GM23248 (cell line): Measurements from ENCODE around the gene CTNND2.

Experiments used
- EZH2 ChIP-seq: fragments of 200-600 bp; sonication (generic); IDR thresholded peaks from 2 replicates; pipeline ENCODE4 v1.6.1; 2018; ENCODE audit warnings: antibody characterized with exemption, mild to moderate bottlenecking; ENCODE audit not compliant: insufficient read depth, poor library complexity, severe bottlenecking
- EZH2phosphoT487 ChIP-seq: fragments of 200-600 bp; sonication (generic); IDR thresholded peaks from 2 replicates; pipeline ENCODE4 v1.6.1; 2018; ENCODE audit warnings: antibody characterized with exemption, moderate library complexity, mild to moderate bottlenecking, low read depth; ENCODE audit not compliant: insufficient read depth

DNA sequence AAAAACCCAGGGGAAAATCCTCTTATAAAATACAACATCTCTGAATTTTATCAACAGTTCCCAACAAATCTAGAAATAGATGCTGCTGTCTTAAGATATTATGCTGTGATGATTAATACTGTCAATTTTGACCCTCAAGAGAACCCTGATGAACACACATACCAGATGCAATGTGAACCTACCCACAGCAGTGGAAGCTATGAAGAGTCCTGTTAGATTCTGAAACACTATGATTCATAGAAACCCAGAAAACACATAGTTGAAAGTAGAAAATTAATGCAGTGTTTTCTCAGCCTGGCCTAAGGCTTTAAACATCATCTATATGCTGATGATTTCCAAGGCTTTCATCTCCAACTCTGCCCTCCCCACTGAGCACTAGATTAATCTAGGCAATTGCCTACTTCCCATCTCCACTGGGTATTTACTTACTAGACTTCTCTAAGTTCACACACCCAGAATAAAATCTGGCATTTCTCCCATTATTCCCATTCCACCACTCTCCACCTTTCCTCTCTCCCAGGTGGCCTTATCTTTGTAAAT is 296.2 kb downstream of the CTNND2 start:
- TF ChIP-seq EZH2, result no peak
- no peak for TF ChIP-seq EZH2phosphoT487
